IPS-NIHi11 (cell line): Measurements from ENCODE around the gene KRT84.
"Not testable (repeated sequence)": the region's sequence is repeated elsewhere in the genome, so short reads cannot be mapped to it uniquely, and the experiment has no call there.

ENCODE experiments used
- DNase-seq: peaks from one replicate; pipeline ENCODE4 v3.0.0; 2012; ENCODE audit warnings: mixed read lengths, low spot score

Gene KRT84

GRCh38 chr12:52411815-52412214 is 26.4 kb upstream of the KRT84 start:
- no peak for DNase-seq

DNA sequence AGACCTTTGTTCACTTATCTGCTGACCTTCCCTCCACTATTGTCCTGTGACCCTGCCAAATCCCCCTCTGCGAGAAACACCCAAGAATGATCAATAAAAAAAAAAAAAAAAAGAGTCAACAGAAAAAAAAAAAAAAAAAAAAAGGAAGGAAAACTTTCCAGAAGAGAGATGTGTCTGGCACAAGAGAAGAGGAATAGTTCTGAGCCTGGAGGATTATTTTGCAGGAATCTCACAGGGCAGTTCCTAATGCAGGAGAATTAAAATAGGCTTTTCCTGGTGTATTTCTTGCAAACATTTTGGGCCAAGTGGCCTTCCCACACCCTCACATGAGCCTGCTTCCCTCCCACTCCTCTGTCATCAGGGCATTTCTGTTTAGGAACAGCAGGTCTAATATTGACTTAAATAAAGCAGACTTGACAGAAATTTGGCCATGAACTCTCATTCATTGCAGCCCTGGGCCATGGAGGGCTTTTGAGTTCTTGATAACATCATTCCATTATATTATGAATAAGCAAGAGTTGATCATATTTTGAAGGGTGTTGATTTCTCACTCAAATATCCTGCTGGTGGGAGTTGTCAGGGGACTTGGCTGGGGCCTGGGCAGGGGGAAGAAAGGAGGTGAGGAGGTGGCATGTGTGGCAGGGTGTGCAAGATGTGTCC is 25.3 kb upstream of the KRT84 start:
- DNase-seq, result not testable (repeated sequence)

DNA sequence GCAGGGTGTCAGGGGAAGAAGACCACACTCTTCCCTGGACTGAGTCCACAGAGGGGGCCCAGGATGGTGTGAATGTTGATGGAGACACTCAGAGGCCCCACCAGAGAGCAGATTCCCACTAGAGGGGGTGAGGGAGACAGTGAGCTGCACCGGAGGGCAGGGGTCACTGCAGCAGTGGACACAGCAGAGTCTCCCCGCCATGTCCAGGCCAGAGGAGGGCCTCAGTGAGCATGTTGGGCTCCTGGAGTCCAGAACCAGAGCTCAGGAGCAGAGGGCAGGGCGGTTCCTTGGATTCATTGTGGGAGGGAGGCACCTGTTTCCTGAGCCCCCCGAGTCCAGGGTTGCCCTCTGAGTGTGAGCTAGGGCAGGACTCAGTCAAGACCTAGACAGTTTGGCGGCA is 22.5 kb upstream of the KRT84 start:
- DNase-seq, result peak; percentile 34

DNA sequence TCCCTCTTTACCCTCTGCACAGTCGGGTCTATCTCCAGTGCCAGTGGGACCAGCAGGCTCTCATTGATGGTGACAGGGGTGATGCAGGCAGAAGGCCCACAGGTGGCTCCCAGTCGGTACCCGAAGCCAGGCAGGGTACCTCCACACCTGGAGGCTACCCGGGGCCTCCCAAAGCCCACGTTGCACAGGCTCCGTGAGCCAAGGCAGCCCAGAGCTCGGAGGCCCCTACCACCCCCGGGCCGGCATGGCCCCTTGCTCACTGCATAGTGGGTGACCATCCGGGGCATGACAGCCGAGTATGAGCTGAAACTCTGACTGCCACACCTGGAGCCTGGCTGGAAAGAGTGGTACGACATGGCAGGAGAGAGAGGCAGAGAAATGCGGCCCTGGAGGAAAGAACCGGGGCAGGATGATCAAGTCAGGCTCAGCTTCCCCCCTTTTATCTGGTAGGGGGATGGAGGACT is 20.5 kb upstream of the KRT84 start, which contains the start of gene KRT82:
KRT82 (minus strand) TSS at position 414 of the 464 bp plus-strand sequence; CDS start at position 356, 58 bp downstream.
- no peak for DNase-seq

- DNase-seq, result no peak
Measured at GRCh38 chr12:52404951-52405350, 19.5 kb upstream of the KRT84 start.

DNA sequence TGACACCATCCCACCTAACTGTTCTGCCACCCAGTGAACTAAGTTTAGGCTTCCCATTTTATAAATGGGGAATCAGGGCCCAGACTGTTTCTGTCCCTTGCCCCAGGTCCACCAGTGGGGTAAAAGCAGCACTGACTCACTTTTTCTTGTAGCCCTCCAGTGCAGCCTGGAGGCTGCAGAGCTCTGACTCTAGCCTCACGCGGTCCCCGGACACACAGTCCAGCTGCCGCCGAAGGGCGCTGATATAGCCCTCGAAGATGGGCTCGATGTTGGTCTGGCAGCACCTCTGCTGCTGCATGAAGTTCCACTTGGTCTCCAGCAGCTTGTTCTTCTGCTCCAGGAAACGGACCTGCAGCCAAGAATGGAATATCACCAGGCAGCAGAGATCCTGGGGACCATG is 18.1 kb upstream of the KRT84 start:
- no peak for DNase-seq

DNA sequence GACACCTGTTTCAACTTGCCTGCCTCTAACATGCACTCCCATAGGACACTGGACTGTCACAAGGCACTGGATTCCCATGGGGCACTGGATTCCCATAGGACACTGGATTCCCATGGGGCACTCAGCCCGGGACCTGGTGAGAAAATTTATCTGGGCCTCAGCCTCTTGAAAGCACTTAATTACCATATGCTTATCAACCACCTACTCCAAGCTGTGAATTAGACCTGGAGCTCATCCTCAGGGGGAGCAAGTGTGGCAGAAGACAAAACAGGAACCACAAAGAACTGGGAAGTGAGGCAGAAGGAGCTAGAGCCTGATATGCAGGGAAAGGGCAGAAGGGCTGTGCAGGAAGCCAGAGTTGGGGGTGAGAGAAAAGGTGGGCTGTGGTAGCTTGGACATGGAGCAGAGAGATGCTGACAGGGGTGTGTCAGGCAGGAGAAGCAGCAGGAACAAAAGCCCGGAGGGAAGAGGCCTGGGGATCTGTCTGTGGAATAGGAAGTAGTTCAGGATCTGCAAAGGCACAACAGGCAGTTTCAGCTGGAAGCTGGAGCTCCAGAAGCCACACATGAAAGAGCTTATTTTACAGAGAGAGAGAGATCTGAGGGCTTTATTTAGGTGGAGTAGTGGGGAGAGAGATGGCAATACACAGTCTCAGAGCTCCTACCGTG is 17.6 kb upstream of the KRT84 start:
- DNase-seq, result peak; percentile 23

DNA sequence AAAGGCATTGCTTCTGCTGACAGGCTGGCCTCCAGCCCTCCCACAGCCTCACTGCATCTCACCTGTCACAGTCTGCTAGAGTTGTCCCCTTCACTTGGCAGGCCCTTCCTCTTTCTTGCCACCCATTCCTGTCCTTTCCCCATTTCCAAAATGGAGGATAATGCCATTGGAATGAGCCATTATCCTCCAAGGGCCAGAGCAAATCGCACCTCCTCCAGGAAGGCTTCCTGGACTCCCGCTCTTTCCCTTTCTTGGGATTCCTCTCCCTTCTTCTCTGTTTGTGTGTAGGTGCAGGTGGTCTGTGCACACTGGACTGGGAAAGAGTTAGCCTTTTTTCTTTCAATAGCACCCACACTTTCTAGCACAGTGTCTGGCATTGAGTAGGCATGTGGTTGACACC is 16.9 kb upstream of the KRT84 start:
- no peak for DNase-seq

DNA sequence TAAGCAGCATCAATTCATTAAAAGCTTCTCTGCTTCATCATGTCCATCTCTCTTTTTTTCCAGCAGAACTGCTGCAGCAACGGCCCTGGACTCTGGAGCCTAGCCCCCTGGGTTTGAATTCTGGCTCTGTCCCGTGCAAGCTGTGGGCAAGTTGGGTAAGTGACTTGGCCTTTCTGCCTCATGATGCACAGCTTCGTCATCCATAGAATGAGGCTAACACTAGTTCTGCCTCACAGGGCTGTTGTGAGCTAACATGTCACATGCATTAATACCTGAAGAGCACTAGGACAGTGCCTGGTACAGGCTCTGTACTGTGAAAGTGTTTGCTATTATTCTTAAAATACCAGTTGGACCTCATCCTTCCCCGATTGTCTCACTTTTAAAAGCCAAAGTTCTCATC is 16.5 kb upstream of the KRT84 start:
- DNase-seq, result no peak

DNA sequence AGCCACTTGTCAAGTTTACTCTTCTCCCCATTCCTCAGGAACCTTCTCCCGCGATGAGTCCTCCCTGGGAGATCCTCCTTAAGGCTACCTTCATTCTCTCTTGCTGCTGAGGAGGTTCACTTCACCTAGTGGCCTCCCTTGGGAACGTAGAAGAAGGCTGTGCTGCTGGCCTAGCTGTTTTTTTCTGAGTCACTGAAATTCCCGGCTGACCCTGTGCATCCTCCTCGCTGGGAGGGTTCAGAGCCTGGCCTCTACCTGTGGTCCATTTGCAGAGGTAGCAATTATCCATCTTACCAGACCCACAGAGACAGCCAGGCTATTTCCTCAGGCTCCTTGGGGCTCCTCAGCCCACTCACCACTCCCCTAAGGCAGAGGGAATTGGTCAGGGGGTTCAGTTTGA is 16.1 kb upstream of the KRT84 start:
- no peak for DNase-seq

GRCh38 chr12:52400906-52401305 is 15.5 kb upstream of the KRT84 start:
- DNase-seq, result no peak

DNA sequence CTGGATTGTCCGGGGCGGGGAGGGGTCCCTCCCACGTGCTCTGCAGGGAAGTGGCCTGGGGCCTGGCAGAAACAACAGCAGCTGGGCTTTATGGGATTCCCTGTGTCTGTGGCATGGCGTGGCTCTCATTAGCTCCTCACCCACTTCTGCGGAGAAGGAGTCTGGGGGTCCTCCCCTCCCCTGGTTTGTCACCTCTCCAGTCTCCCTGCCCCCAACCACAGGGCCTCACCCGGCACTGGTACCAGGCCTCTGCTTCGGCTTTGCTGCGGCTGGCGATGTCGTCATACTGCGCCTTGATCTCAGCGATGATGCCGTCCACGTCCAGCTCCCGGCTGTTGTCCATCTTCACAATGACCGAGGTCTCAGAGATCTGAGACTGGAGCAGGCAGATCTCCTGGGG is 14.3 kb upstream of the KRT84 start:
- DNase-seq, result no peak

DNA sequence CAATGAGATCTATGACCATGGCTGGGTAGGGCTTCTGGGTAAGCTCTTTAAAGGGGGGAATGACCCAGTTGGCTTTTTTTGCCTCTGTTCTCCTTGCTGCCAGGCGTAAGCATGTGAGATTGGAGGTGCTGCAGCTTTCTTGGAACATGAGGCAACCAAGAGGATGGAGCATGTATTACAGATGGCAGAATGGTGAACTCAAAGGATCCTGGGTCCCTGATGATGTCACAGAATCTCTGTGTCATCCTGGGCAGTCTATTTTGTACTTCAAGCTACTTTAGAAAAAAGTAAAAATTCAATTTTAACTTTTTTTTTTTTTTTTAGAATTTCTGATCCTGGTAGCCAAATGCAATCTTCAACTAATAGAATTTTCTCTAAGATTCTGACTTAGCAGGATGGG is 12.7 kb upstream of the KRT84 start:
- no peak for DNase-seq

GRCh38 chr12:52396656-52397055 is 11.2 kb upstream of the KRT84 start:
- no peak for DNase-seq

- peak; percentile 92 for DNase-seq
Measured at GRCh38 chr12:52395761-52396434, 10.4 kb upstream of the KRT84 start.

DNA sequence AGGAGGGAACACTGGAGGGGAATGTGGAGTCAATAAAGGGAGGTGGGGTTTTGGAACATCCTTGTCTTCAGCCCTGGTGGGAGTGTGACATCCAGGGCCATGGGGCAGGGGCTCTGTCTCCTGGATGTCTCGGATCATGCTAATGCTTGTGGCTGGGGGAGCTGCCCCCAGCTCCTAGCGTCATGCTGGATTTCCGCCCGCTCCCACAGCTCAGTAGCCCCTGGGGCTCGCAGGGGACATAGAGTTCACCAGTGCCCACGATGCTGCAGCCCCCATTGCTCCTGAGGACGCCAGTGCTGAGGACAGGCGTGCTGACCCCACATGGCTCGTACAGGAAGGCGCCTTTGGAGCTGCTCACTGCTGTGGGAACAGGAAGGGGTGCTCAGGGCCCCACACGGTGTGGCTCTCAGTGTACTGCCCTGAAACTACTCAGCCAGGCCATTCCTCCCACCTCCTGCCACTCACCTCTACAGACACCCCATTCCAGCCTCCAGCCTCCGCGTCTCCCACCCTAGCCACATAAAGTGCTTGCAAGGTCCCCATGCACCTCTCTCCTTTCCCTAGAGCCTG is 9.5 kb upstream of the KRT84 start:
- DNase-seq, result no peak

GRCh38 chr12:52392465-52393007 is 7.1 kb upstream of the KRT84 start:
- DNase-seq, result no peak

GRCh38 chr12:52391618-52392002 is 6.2 kb upstream of the KRT84 start:
- DNase-seq, result no peak

GRCh38 chr12:52390739-52391617 is 5.5 kb upstream of the KRT84 start:
- DNase-seq, result peak; percentile 59

DNA sequence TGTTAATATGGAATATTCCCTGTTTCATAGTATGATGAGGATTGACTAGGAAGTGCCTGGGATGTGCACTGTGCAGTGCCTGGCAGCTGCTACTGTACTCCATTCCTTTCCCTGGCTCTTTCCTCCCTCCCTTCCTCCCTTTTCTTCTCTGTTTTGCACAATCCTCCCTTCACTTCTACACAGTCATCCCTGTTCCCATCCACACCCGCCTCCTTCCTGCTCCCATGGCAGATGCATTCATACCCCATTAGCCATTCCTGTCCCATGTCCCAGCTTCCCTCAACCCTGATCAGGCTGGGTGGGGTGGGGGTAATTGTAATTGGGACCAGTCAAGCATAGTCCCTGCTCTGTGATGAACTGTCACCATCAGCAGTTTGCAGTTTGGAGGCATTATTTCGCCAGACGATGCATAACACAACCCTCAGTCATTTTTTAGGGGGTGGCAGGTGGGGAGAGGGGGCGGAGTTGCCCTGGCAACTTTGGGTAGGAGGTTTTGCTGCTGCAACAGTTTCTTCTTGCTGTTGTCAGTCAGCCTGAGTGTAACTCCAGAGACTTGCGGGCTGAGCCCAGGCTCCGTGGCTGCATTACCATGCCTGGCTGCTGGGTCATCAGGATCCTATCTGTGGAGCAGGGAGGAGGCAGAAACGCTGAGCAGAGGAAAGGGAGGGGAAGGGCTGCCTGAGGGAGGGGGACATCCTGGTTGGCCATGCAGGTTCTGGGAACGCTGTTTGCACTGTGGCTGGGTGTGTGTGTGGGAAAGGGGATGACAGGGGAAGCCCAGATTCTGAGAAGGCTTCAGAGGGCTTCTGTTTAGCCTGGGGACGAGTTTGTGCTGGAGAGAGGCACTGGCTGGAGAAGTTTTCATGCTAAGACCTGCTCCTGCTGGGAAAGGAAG is 4.1 kb upstream of the KRT84 start:
- no peak for DNase-seq

GRCh38 chr12:52387859-52388258 is 2.4 kb upstream of the KRT84 start:
- no peak for DNase-seq
